Neural cell (in vitro differentiated cells): ENCODE results near the gene KRTAP4-5. TPM values are rescaled to one million over a fixed set of nuclear protein-coding genes. Genes with fewer than 3 reads are reported as not detected.
"Not testable (repeated sequence)": the region's sequence is repeated elsewhere in the genome, so short reads cannot be mapped to it uniquely, and the experiment has no call there.

Experiments used
- H2AFZ ChIP-seq: fragments of 200-600, 300-800 bp; sonication (generic), shearing (Covaris generic); 2 replicates; pipeline ENCODE4 v1.6.0; 2014; ENCODE audit warnings: low read depth, mild to moderate bottlenecking, antibody characterized with exemption, low read length, moderate library complexity
- H3F3A ChIP-seq: fragments of 200-600 bp; shearing (Covaris generic); 2 replicates; pipeline ENCODE4 v1.6.1; 2016; ENCODE audit warnings: mild to moderate bottlenecking, moderate library complexity, mixed read lengths, antibody characterized with exemption, low read length; ENCODE audit not compliant: insufficient read depth, poor library complexity, severe bottlenecking
- H3K27ac ChIP-seq: fragments of 200-600, 300-800 bp; sonication (generic), shearing (Covaris generic); 2 replicates; pipeline ENCODE4 v1.5.1; 2014; ENCODE audit warnings: mild to moderate bottlenecking, low read length, moderate library complexity
- H3K27me3 ChIP-seq: fragments of 300-800, 200-600 bp; sonication (generic), shearing (Covaris generic); 2 replicates; pipeline ENCODE4 v1.6.0; 2014; ENCODE audit warnings: mild to moderate bottlenecking, low read depth, low read length, moderate library complexity; ENCODE audit not compliant: insufficient read depth
- H3K36me3 ChIP-seq: fragments of 300-800, 200-600 bp; sonication (generic), shearing (Covaris generic); 2 replicates; pipeline ENCODE4 v1.5.1; 2014; ENCODE audit warnings: mild to moderate bottlenecking, antibody characterized with exemption, low read length, moderate library complexity; ENCODE audit not compliant: insufficient read depth
- H3K4me2 ChIP-seq: fragments of 300-800, 200-600 bp; sonication (generic), shearing (Covaris generic); 2 replicates; pipeline ENCODE4 v1.6.0; 2014; ENCODE audit warnings: mild to moderate bottlenecking, low read length
- H3K4me3 ChIP-seq: fragments of 300-800, 200-600 bp; sonication (generic), shearing (Covaris generic); 2 replicates; pipeline ENCODE4 v1.5.1; 2014; ENCODE audit warnings: mild to moderate bottlenecking, low read length, moderate library complexity
- H3K79me2 ChIP-seq: fragments of 200-600 bp; shearing (Covaris generic); replicated peaks from 2 replicates; pipeline ENCODE4 v1.6.0; 2014; ENCODE audit warnings: mild to moderate bottlenecking, low read length, moderate library complexity; ENCODE audit not compliant: insufficient read depth
- H3K9ac ChIP-seq: fragments of 300-800, 200-600 bp; sonication (generic), shearing (Covaris generic); 2 replicates; pipeline ENCODE4 v1.6.1; 2016; ENCODE audit warnings: mild to moderate bottlenecking, low read length, mixed read lengths
- H3K9me2 ChIP-seq: fragments of 200-600 bp; shearing (Covaris generic); 2 replicates; pipeline ENCODE4 v1.6.1; 2016; ENCODE audit warnings: mild to moderate bottlenecking, low read length, mixed read lengths; ENCODE audit not compliant: insufficient read depth
- H3K9me3 ChIP-seq: fragments of 200-600, 300-800 bp; sonication (generic), shearing (Covaris generic); 2 replicates; pipeline ENCODE4 v1.6.1; 2016; ENCODE audit warnings: mild to moderate bottlenecking, mixed run types, low read length, moderate library complexity, mixed read lengths
- H4K20me1 ChIP-seq: fragments of 200-600 bp; shearing (Covaris generic); 2 replicates; pipeline ENCODE4 v1.6.1; 2016; ENCODE audit warnings: mild to moderate bottlenecking, mixed run types; ENCODE audit not compliant: insufficient read depth
- CTCF ChIP-seq: fragments of 450-650 bp; IDR thresholded peaks from 2 replicates; pipeline ENCODE4 v1.5.1; 2014; ENCODE audit warnings: antibody characterized with exemption, mild to moderate bottlenecking, moderate library complexity; ENCODE audit not compliant: poor library complexity, severe bottlenecking
- EP300 ChIP-seq: fragments of 450-650 bp; conservative IDR thresholded peaks from 2 replicates; pipeline ENCODE4 v1.6.1; 2014; ENCODE audit warnings: antibody characterized with exemption, mild to moderate bottlenecking, moderate library complexity; ENCODE audit not compliant: poor library complexity, severe bottlenecking
- EZH2 ChIP-seq: fragments of 200-600, 300-800 bp; shearing (Covaris generic), sonication (generic); IDR thresholded peaks from 2 replicates; pipeline ENCODE4 v1.6.1; 2014; ENCODE audit warnings: antibody characterized with exemption, low read length, borderline replicate concordance, mild to moderate bottlenecking; ENCODE audit not compliant: insufficient read depth, poor library complexity, severe bottlenecking
- MXI1 ChIP-seq: fragments of 450-650 bp; conservative IDR thresholded peaks from 2 replicates; pipeline ENCODE4 v1.6.1; 2014; ENCODE audit warnings: antibody characterized with exemption, mild to moderate bottlenecking; ENCODE audit not compliant: poor library complexity, severe bottlenecking
- POLR2AphosphoS5 ChIP-seq: IDR thresholded peaks from 2 replicates; pipeline ENCODE4 v1.6.1; 2012
- RAD21 ChIP-seq: fragments of 450-650 bp; conservative IDR thresholded peaks from 2 replicates; pipeline ENCODE4 v1.6.1; 2014; ENCODE audit warnings: antibody characterized with exemption, mild to moderate bottlenecking, moderate library complexity
- REST ChIP-seq: IDR thresholded peaks from 2 replicates; pipeline ENCODE4 v1.6.1; 2012; ENCODE audit warnings: borderline replicate concordance
- SMC3 ChIP-seq: fragments of 450-650 bp; conservative IDR thresholded peaks from 2 replicates; pipeline ENCODE4 v1.6.1; 2014; ENCODE audit warnings: antibody characterized with exemption, mild to moderate bottlenecking, moderate library complexity; ENCODE audit not compliant: poor library complexity
- TAF1 ChIP-seq: IDR thresholded peaks from 2 replicates; pipeline ENCODE4 v1.6.1; 2012; ENCODE audit warnings: low read depth
- polyA plus RNA-seq: library from polyadenylated mRNA; depleted of rRNA; stranded (reverse); fragments of >200 nt; gene quantifications from 2 replicates; pipeline ENCODE4 v1.2.3, GENCODE V29; 2014
- small RNA-seq, 3 experiments: library from RNA; depleted of rRNA; stranded (forward); fragments of <200 nt; gene quantifications; one replicate each; pipeline ENCODE3, GENCODE V24; 2012

Gene KRTAP4-5
- polyA plus RNA-seq, 1 donor from 2014 or later, result not detected

- Histone ChIP-seq H3K36me3 (no peaks in the 10 kb centered on the region), H3K9ac (no peak within 1 kb of the TSS), H4K20me1 (no peaks in the 10 kb centered on the region), H3F3A (no peaks in the 10 kb centered on the region), H3K4me3 (no peak within 1 kb of the TSS), H3K9me3 (no peaks in the 10 kb centered on the region), H3K9me2 (no peaks in the 10 kb centered on the region), H3K4me2 (no peak within 1 kb of the TSS), H3K27me3 (no peaks in the 10 kb centered on the region), H3K27ac (no peak within 1 kb of the TSS), H3K79me2 (no peaks in the 10 kb centered on the region), H2AFZ (no peak within 1 kb of the TSS)
- TF ChIP-seq EP300 (no peak), CTCF (no peak), REST (no peak), SMC3 (no peak), RAD21 (no peak), MXI1 (no peak), POLR2AphosphoS5 (no peak), EZH2 (no peak), TAF1 (no peak)
Measured at GRCh38 chr17:41101586-41102259, 47.9 kb downstream of the KRTAP4-5 start, which contains the start of gene KRTAP4-16. KRTAP4-16 (minus strand) TSS chr17:41102209; CDS start chr17:41102209, 0 bp downstream.

DNA sequence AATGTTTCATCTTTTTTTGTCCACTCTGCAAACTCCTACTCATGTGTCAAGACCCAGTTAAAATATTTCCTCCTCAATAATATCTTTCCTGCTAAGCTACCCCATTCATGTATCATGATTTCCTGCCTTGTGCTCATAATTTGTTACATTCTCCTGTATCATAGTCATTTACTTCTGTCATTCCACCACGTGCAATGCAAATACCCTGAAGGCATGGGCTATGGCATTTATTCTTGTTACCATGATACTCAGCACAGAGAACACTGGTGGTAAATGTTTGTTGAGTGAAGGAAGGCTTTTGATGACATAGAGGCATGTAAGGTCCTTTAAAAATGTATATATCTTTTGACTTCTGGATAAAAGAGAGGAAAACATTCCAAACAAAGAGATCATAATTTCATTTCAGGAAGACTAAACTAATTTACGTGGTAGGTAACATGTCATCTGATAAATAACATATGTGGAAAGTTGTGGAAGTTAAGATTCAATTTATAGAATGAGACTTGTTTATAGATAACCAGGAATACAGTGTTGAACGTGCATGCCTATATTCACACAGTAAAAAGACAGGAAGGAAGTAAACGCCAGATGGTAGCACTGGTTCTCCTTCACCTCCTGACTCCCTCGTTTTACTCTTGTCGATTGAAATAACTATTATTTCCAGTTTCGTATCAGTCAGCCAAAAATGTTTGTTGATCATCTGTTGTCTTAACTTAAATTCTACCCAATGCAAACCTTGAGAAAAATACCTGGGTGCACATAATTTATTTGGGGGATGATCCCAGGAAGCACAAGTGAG is 49.7 kb downstream of the KRTAP4-5 start:
- not testable (repeated sequence) for H3K9me3 ChIP-seq, H3K36me3 ChIP-seq, H2AFZ ChIP-seq, H3K4me3 ChIP-seq, H3K27me3 ChIP-seq, H3K27ac ChIP-seq, H3K9ac ChIP-seq, H4K20me1 ChIP-seq, H3K79me2 ChIP-seq, H3K4me2 ChIP-seq, H3F3A ChIP-seq, H3K9me2 ChIP-seq

Small RNA genes within 50 kb of the gene (small RNA-seq; reads per million reads assigned to genes)
- 0 reads per million in 3 experiments for gene KRTAP4-17P

Other genes with a start within 250 kb of the KRTAP4-5 start
- gene KRT23, start 212.2 kb downstream of the KRTAP4-5 start, polyA plus RNA-seq, result 0.37 and 0.86 TPM in 2 replicates
- not detected in 2 replicates for gene KRT39, start 182.9 kb downstream of the KRTAP4-5 start, polyA plus RNA-seq
- not detected in 2 replicates for gene KRT40, start 165.5 kb downstream of the KRTAP4-5 start, polyA plus RNA-seq
- not detected in 2 replicates for gene KRTAP3-3, start 155.7 kb downstream of the KRTAP4-5 start, polyA plus RNA-seq
- gene KRTAP3-2, start 149.9 kb downstream of the KRTAP4-5 start, polyA plus RNA-seq, result not detected in 2 replicates
- not detected in 2 replicates for gene KRTAP3-1, start 140.7 kb downstream of the KRTAP4-5 start, polyA plus RNA-seq
- gene KRTAP1-5, start 122.6 kb downstream of the KRTAP4-5 start, polyA plus RNA-seq, result not detected in 2 replicates
- not detected in 2 replicates for gene KRTAP1-4, start 119.6 kb downstream of the KRTAP4-5 start, polyA plus RNA-seq
- gene KRTAP1-3, start 115.0 kb downstream of the KRTAP4-5 start, polyA plus RNA-seq, result not detected in 2 replicates
- gene KRTAP1-1, start 108.4 kb downstream of the KRTAP4-5 start, polyA plus RNA-seq, result not detected in 2 replicates
- gene KRTAP2-1, start 102.5 kb downstream of the KRTAP4-5 start, polyA plus RNA-seq, result not detected in 2 replicates
- not detected in 2 replicates for gene KRTAP2-2, start 94.6 kb downstream of the KRTAP4-5 start, polyA plus RNA-seq
- not detected in 2 replicates for gene KRTAP2-3, start 89.7 kb downstream of the KRTAP4-5 start, polyA plus RNA-seq
- gene KRTAP2-4, start 83.9 kb downstream of the KRTAP4-5 start, polyA plus RNA-seq, result not detected in 2 replicates
- not detected in 2 replicates for gene KRTAP4-7, start 65.7 kb downstream of the KRTAP4-5 start, polyA plus RNA-seq
- not detected in 2 replicates for gene KRTAP4-8, start 51.7 kb downstream of the KRTAP4-5 start, polyA plus RNA-seq
- gene KRTAP4-16, start 47.6 kb downstream of the KRTAP4-5 start, polyA plus RNA-seq, result not detected in 2 replicates
- gene KRTAP4-9, start 44.4 kb downstream of the KRTAP4-5 start, polyA plus RNA-seq, result not detected in 2 replicates
- gene KRTAP4-11, start 31.5 kb downstream of the KRTAP4-5 start, polyA plus RNA-seq, result not detected in 2 replicates
- not detected in 2 replicates for gene KRTAP4-12, start 25.6 kb downstream of the KRTAP4-5 start, polyA plus RNA-seq
- gene KRTAP4-6, start 9.3 kb downstream of the KRTAP4-5 start, polyA plus RNA-seq, result not detected in 2 replicates
- not detected in 2 replicates for gene KRTAP4-4, start 10.9 kb upstream of the KRTAP4-5 start, polyA plus RNA-seq
- not detected in 2 replicates for gene KRTAP4-3, start 18.4 kb upstream of the KRTAP4-5 start, polyA plus RNA-seq
- gene KRTAP4-2, start 28.4 kb upstream of the KRTAP4-5 start, polyA plus RNA-seq, result not detected in 2 replicates
- not detected in 2 replicates for gene KRTAP4-1, start 35.1 kb upstream of the KRTAP4-5 start, polyA plus RNA-seq
- gene KRTAP9-1, start 40.1 kb upstream of the KRTAP4-5 start, polyA plus RNA-seq, result not detected in 2 replicates
- not detected in 2 replicates for gene KRTAP9-2, start 76.8 kb upstream of the KRTAP4-5 start, polyA plus RNA-seq
- not detected in 2 replicates for gene KRTAP9-3, start 82.6 kb upstream of the KRTAP4-5 start, polyA plus RNA-seq
- not detected in 2 replicates for gene KRTAP9-8, start 88.2 kb upstream of the KRTAP4-5 start, polyA plus RNA-seq
- gene KRTAP9-4, start 99.9 kb upstream of the KRTAP4-5 start, polyA plus RNA-seq, result not detected in 2 replicates
- gene KRTAP9-9, start 105.6 kb upstream of the KRTAP4-5 start, polyA plus RNA-seq, result not detected in 2 replicates
- gene KRTAP9-6, start 115.6 kb upstream of the KRTAP4-5 start, polyA plus RNA-seq, result not detected in 2 replicates
- not detected in 2 replicates for gene KRTAP9-7, start 125.9 kb upstream of the KRTAP4-5 start, polyA plus RNA-seq
- gene KRTAP29-1, start 153.0 kb upstream of the KRTAP4-5 start, polyA plus RNA-seq, result not detected in 2 replicates
- not detected in 2 replicates for gene KRTAP16-1, start 159.5 kb upstream of the KRTAP4-5 start, polyA plus RNA-seq
- not detected in 2 replicates for gene KRTAP17-1, start 165.9 kb upstream of the KRTAP4-5 start, polyA plus RNA-seq
- gene KRT33A, start 201.0 kb upstream of the KRTAP4-5 start, polyA plus RNA-seq, result not detected in 2 replicates
- not detected in 2 replicates for gene KRT33B, start 220.0 kb upstream of the KRTAP4-5 start, polyA plus RNA-seq
- not detected in 2 replicates for gene KRT34, start 232.5 kb upstream of the KRTAP4-5 start, polyA plus RNA-seq
- gene KRT31, start 247.8 kb upstream of the KRTAP4-5 start, polyA plus RNA-seq, result not detected in 2 replicates